ENCODE results near the gene CADPS.

CADPS gene

DNA sequence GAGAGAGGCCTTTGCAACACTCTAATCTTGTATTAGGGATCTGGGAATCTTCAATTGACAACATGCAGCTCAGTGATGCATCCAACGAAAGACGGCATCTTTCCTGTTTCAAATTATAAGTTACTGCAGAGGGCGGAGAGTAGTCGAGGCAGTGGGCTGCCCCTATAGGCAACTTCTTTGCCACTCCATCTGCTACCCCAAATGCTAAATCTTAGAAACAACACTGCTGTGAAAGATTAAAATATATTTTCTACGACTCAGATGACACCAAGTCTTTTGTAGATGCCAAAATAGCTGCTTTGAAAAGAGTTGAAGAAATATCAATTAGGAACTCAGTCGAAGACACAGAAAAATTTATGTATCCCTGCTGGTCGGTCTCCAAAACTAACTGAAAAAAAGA lies 340.9 kb downstream of the CADPS start:
- no peaks in the 10 kb centered on the region for H3F3A ChIP-seq (ENCODE audit: insufficient read depth, low read length)
- no peak overlapping the region for H3K4me3 ChIP-seq (ENCODE audit: low read depth, low read length, poor library complexity, severe bottlenecking)
- H3K27ac ChIP-seq (ENCODE audit: low read depth, low read length, poor library complexity, severe bottlenecking) = no peak overlapping the region
- no peaks in the 10 kb centered on the region for H3K4me1 ChIP-seq (ENCODE audit: insufficient read depth, low read length, severe bottlenecking)
- H3K36me3 ChIP-seq (ENCODE audit: insufficient read depth, low read length) = no peaks in the 10 kb centered on the region
- no peaks in the 10 kb centered on the region for H3K27me3 ChIP-seq (ENCODE audit: insufficient read depth, low read length)
- no peak overlapping the region for H3K4me2 ChIP-seq (ENCODE audit: low read length)
- H3K79me2 ChIP-seq (ENCODE audit: insufficient read depth, low read length) = no peaks in the 10 kb centered on the region
- H2AFZ ChIP-seq (ENCODE audit: low read length) = no peak overlapping the region
- no peak overlapping the region for H3K9ac ChIP-seq (ENCODE audit: low read length)
- no peaks in the 10 kb centered on the region for H3K9me3 ChIP-seq (ENCODE audit: low read length)
- no peaks in the 10 kb centered on the region for H4K20me1 ChIP-seq (ENCODE audit: insufficient read depth, low read length)
- no peaks in the 10 kb centered on the region for H3K9me2 ChIP-seq (ENCODE audit: low read depth, low read length)
- no peak for TF ChIP-seq EZH2 (IDR thresholded peaks at IDR 0.05; ENCODE audit: borderline replicate concordance, low read length)
- TF ChIP-seq, protein P1, sequence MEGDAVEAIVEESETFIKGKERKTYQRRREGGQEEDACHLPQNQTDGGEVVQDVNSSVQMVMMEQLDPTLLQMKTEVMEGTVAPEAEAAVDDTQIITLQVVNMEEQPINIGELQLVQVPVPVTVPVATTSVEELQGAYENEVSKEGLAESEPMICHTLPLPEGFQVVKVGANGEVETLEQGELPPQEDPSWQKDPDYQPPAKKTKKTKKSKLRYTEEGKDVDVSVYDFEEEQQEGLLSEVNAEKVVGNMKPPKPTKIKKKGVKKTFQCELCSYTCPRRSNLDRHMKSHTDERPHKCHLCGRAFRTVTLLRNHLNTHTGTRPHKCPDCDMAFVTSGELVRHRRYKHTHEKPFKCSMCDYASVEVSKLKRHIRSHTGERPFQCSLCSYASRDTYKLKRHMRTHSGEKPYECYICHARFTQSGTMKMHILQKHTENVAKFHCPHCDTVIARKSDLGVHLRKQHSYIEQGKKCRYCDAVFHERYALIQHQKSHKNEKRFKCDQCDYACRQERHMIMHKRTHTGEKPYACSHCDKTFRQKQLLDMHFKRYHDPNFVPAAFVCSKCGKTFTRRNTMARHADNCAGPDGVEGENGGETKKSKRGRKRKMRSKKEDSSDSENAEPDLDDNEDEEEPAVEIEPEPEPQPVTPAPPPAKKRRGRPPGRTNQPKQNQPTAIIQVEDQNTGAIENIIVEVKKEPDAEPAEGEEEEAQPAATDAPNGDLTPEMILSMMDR (IDR thresholded peaks at IDR 0.05; ENCODE audit: low read length) = no peak

DNA sequence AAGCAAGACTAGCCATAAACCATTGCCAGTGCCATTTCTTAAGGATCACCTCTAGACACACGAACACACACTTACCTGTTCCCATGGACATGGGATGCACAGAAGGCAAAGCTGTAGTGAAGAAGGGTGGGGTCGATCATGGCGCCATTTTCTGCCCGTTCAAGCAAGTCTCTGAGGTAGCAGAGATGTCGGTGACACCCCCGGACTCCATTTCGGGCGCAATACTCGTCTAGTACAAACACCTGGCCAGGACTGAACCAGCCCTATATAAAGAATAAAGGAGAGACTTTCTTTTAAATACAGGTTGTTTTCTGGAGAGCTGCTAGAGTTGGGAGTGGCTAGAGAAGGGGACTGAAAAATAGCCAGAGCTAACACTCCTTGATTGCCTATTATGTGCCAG lies 342.4 kb downstream of the CADPS start:
- TF ChIP-seq, protein P1 (IDR thresholded peaks at IDR 0.05; ENCODE audit: low read length) = no peak
- TF ChIP-seq EZH2 (IDR thresholded peaks at IDR 0.05; ENCODE audit: borderline replicate concordance, low read length) = no peak
- Histone ChIP-seq H3K27me3 (ENCODE audit: insufficient read depth, low read length) (no peaks in the 10 kb centered on the region), H3K9me3 (ENCODE audit: low read length) (no peaks in the 10 kb centered on the region)

DNA sequence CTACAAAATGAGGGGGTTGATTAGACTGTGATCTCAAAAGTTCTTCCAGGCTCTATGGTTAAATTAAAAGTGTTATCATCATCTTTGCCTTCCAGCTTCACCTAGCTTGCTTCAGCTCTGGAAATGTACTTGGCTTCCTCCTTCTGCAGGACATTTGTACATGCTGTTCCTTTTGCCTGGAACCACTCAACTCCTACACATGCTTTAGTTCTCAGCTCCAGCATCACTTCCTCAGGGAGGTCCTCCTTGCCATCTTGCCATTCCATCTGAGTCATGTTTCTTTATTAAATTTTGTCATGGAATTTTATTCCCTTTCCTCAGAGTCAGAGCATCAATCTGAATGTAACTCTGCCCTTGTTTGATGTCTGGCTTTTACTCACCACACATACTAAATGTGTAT lies 343.2 kb downstream of the CADPS start:
- H3F3A ChIP-seq (ENCODE audit: insufficient read depth, low read length) = no peaks in the 10 kb centered on the region
- no peak overlapping the region for H3K4me3 ChIP-seq (ENCODE audit: low read depth, low read length, poor library complexity, severe bottlenecking)
- no peak overlapping the region for H2AFZ ChIP-seq (ENCODE audit: low read length)
- no peaks in the 10 kb centered on the region for H3K36me3 ChIP-seq (ENCODE audit: insufficient read depth, low read length)
- no peak overlapping the region for H3K27ac ChIP-seq (ENCODE audit: low read depth, low read length, poor library complexity, severe bottlenecking)
- no peaks in the 10 kb centered on the region for H3K9me3 ChIP-seq (ENCODE audit: low read length)
- H3K4me1 ChIP-seq (ENCODE audit: insufficient read depth, low read length, severe bottlenecking) = no peaks in the 10 kb centered on the region
- no peak overlapping the region for H3K9ac ChIP-seq (ENCODE audit: low read length)
- H4K20me1 ChIP-seq (ENCODE audit: insufficient read depth, low read length) = no peaks in the 10 kb centered on the region
- no peak for TF ChIP-seq EZH2 (IDR thresholded peaks at IDR 0.05; ENCODE audit: borderline replicate concordance, low read length)
- TF ChIP-seq, protein P1 (IDR thresholded peaks at IDR 0.05; ENCODE audit: low read length) = no peak
- no peaks in the 10 kb centered on the region for H3K27me3 ChIP-seq (ENCODE audit: insufficient read depth, low read length)
- H3K9me2 ChIP-seq (ENCODE audit: low read depth, low read length) = no peaks in the 10 kb centered on the region
- no peak overlapping the region for H3K4me2 ChIP-seq (ENCODE audit: low read length)
- H3K79me2 ChIP-seq (ENCODE audit: insufficient read depth, low read length) = no peaks in the 10 kb centered on the region

More for the DNA sequence above, 342.4 kb downstream of the CADPS start:
- Histone ChIP-seq H3K27ac (ENCODE audit: low read depth, low read length, poor library complexity, severe bottlenecking) (no peak overlapping the region), H3K36me3 (ENCODE audit: insufficient read depth, low read length) (no peaks in the 10 kb centered on the region), H3K79me2 (ENCODE audit: insufficient read depth, low read length) (no peaks in the 10 kb centered on the region), H4K20me1 (ENCODE audit: insufficient read depth, low read length) (no peaks in the 10 kb centered on the region), H3K9me2 (ENCODE audit: low read depth, low read length) (no peaks in the 10 kb centered on the region), H3K9ac (ENCODE audit: low read length) (no peak overlapping the region), H3F3A (ENCODE audit: insufficient read depth, low read length) (no peaks in the 10 kb centered on the region), H3K4me2 (ENCODE audit: low read length) (no peak overlapping the region), H3K4me3 (ENCODE audit: low read depth, low read length, poor library complexity, severe bottlenecking) (no peak overlapping the region), H2AFZ (ENCODE audit: low read length) (no peak overlapping the region), H3K4me1 (ENCODE audit: insufficient read depth, low read length, severe bottlenecking) (no peaks in the 10 kb centered on the region)

All from OCI-LY1 (cell line).